HEK293 (cell line): ENCODE measurements around the gene SYDE1.

ENCODE experiments used
- KLF9 ChIP-seq: fragments of 450-650 bp; formaldehyde crosslinking; IDR thresholded peaks from 2 replicates; pipeline ENCODE4 v1.5.1; 2016; ENCODE audit warnings: missing biosample characterization, missing genetic modification characterization, low read depth
- MZF1 ChIP-seq: fragments of 450-650 bp; formaldehyde crosslinking; IDR thresholded peaks from 2 replicates; pipeline ENCODE4 v1.5.1; 2017; ENCODE audit warnings: missing biosample characterization, missing genetic modification characterization, borderline replicate concordance
- OVOL3 ChIP-seq: fragments of 450-650 bp; formaldehyde crosslinking; IDR thresholded peaks from 2 replicates; pipeline ENCODE4 v1.5.1; 2016; ENCODE audit warnings: missing biosample characterization, missing genetic modification characterization
- RBAK ChIP-seq: fragments of 450-650 bp; formaldehyde crosslinking; IDR thresholded peaks from 2 replicates; pipeline ENCODE4 v1.5.1; 2016; ENCODE audit warnings: missing biosample characterization, missing genetic modification characterization
- REPIN1 ChIP-seq: fragments of 450-650 bp; formaldehyde crosslinking; IDR thresholded peaks from 2 replicates; pipeline ENCODE4 v1.5.1; 2017; ENCODE audit warnings: missing biosample characterization, missing genetic modification characterization, low read depth
- SETDB1 ChIP-seq: IDR thresholded peaks from one replicate; pipeline ENCODE4 v1.6.1; 2017; ENCODE audit warnings: mild to moderate bottlenecking, low read length, moderate library complexity, mixed read lengths; ENCODE audit not compliant: insufficient read length
- ZBTB1 ChIP-seq: fragments of 450-650 bp; formaldehyde crosslinking; IDR thresholded peaks from 2 replicates; pipeline ENCODE4 v1.5.1; 2016; ENCODE audit warnings: missing biosample characterization, missing genetic modification characterization
- ZBTB48 ChIP-seq: fragments of 450-650 bp; formaldehyde crosslinking; IDR thresholded peaks from 2 replicates; pipeline ENCODE4 v1.5.1; 2016; ENCODE audit warnings: missing biosample characterization, missing genetic modification characterization
- ZBTB8A ChIP-seq: fragments of 450-650 bp; formaldehyde crosslinking; IDR thresholded peaks from 2 replicates; pipeline ENCODE4 v1.5.1; 2016; ENCODE audit warnings: missing biosample characterization, missing genetic modification characterization
- ZEB2 ChIP-seq: fragments of 450-650 bp; formaldehyde crosslinking; IDR thresholded peaks from 2 replicates; pipeline ENCODE4 v1.5.1; 2016; ENCODE audit warnings: missing biosample characterization, missing genetic modification characterization
- ZFP3 ChIP-seq: fragments of 450-650 bp; formaldehyde crosslinking; IDR thresholded peaks from 2 replicates; pipeline ENCODE4 v1.5.1; 2016; ENCODE audit warnings: low read depth, missing biosample characterization, missing genetic modification characterization
- ZNF138 ChIP-seq: fragments of 450-650 bp; formaldehyde crosslinking; IDR thresholded peaks from 2 replicates; pipeline ENCODE4 v1.5.1; 2016; ENCODE audit warnings: missing biosample characterization, missing genetic modification characterization, borderline replicate concordance
- ZNF146 ChIP-seq: fragments of 450-650 bp; formaldehyde crosslinking; IDR thresholded peaks from 2 replicates; pipeline ENCODE4 v1.5.1; 2016; ENCODE audit warnings: missing biosample characterization, missing genetic modification characterization
- ZNF157 ChIP-seq: fragments of 450-650 bp; formaldehyde crosslinking; IDR thresholded peaks from 2 replicates; pipeline ENCODE4 v1.5.1; 2016; ENCODE audit warnings: missing biosample characterization, missing genetic modification characterization
- ZNF184 ChIP-seq: fragments of 450-650 bp; IDR thresholded peaks from 2 replicates; pipeline ENCODE4 v1.5.1; 2018; ENCODE audit warnings: missing biosample characterization, mild to moderate bottlenecking, missing genetic modification characterization
- ZNF292 ChIP-seq: fragments of 450-650 bp; formaldehyde crosslinking; IDR thresholded peaks from 2 replicates; pipeline ENCODE4 v1.5.1; 2016; ENCODE audit warnings: low read depth, missing biosample characterization, missing genetic modification characterization, borderline replicate concordance
- ZNF311 ChIP-seq: fragments of 450-650 bp; formaldehyde crosslinking; IDR thresholded peaks from 2 replicates; pipeline ENCODE4 v1.5.1; 2017; ENCODE audit warnings: missing biosample characterization, missing genetic modification characterization, borderline replicate concordance
- ZNF391 ChIP-seq: fragments of 450-650 bp; formaldehyde crosslinking; IDR thresholded peaks from 2 replicates; pipeline ENCODE4 v1.5.1; 2016; ENCODE audit warnings: low read depth, missing biosample characterization, missing genetic modification characterization, borderline replicate concordance
- ZNF416 ChIP-seq: fragments of 450-650 bp; formaldehyde crosslinking; IDR thresholded peaks from 2 replicates; pipeline ENCODE4 v1.5.1; 2016; ENCODE audit warnings: missing biosample characterization, missing genetic modification characterization
- ZNF426 ChIP-seq: fragments of 450-650 bp; formaldehyde crosslinking; IDR thresholded peaks from 2 replicates; pipeline ENCODE4 v1.5.1; 2017; ENCODE audit warnings: missing biosample characterization, missing genetic modification characterization, mild to moderate bottlenecking, inconsistent platforms, moderate library complexity
- ZNF48 ChIP-seq: fragments of 450-650 bp; formaldehyde crosslinking; IDR thresholded peaks from 2 replicates; pipeline ENCODE4 v1.5.1; 2016; ENCODE audit warnings: missing biosample characterization, missing genetic modification characterization
- ZNF561 ChIP-seq: fragments of 450-650 bp; IDR thresholded peaks from 2 replicates; pipeline ENCODE4 v1.5.1; 2018; ENCODE audit warnings: missing biosample characterization, missing genetic modification characterization, borderline replicate concordance
- ZNF621 ChIP-seq: fragments of 450-650 bp; formaldehyde crosslinking; IDR thresholded peaks from 2 replicates; pipeline ENCODE4 v1.5.1; 2017; ENCODE audit warnings: missing biosample characterization, missing genetic modification characterization
- ZNF658 ChIP-seq: fragments of 450-650 bp; formaldehyde crosslinking; IDR thresholded peaks from 2 replicates; pipeline ENCODE4; 2016; ENCODE audit warnings: missing biosample characterization, missing genetic modification characterization
- ZNF664 ChIP-seq: fragments of 450-650 bp; formaldehyde crosslinking; IDR thresholded peaks from 2 replicates; pipeline ENCODE4 v1.5.1; 2016; ENCODE audit warnings: missing biosample characterization, missing genetic modification characterization
- ZNF777 ChIP-seq: fragments of 450-650 bp; formaldehyde crosslinking; IDR thresholded peaks from 2 replicates; pipeline ENCODE4 v1.5.1; 2017; ENCODE audit warnings: missing biosample characterization, missing genetic modification characterization, borderline replicate concordance
- ZNF792 ChIP-seq: fragments of 450-650 bp; formaldehyde crosslinking; IDR thresholded peaks from 2 replicates; pipeline ENCODE4 v1.5.1; 2016; ENCODE audit warnings: missing biosample characterization, missing genetic modification characterization
- ZSCAN18 ChIP-seq: fragments of 450-650 bp; formaldehyde crosslinking; IDR thresholded peaks from 2 replicates; pipeline ENCODE4 v1.5.1; 2016; ENCODE audit warnings: missing biosample characterization, missing genetic modification characterization
- ZSCAN4 ChIP-seq: fragments of 450-650 bp; formaldehyde crosslinking; IDR thresholded peaks from 2 replicates; pipeline ENCODE4 v1.5.1; 2017; ENCODE audit warnings: missing biosample characterization, missing genetic modification characterization
- TF ChIP-seq, protein P1 (sequence below): fragments of 450-650 bp; formaldehyde crosslinking; IDR thresholded peaks from 2 replicates; pipeline ENCODE4 v1.5.1; 2016; ENCODE audit warnings: missing biosample characterization, missing genetic modification characterization
- TF ChIP-seq, protein P2 (sequence below): sonication (generic); formaldehyde crosslinking; IDR thresholded peaks from 2 replicates; pipeline ENCODE4 v1.8.1; 2022; ENCODE audit warnings: mild to moderate bottlenecking, moderate library complexity, missing genetic modification reagents
- TF ChIP-seq, protein P3 (sequence below): fragments of 450-650 bp; formaldehyde crosslinking; IDR thresholded peaks from 2 replicates; pipeline ENCODE4 v1.5.1; 2016; ENCODE audit warnings: missing biosample characterization, missing genetic modification characterization
- TF ChIP-seq, protein P4 (sequence below): fragments of 450-650 bp; formaldehyde crosslinking; IDR thresholded peaks from 2 replicates; pipeline ENCODE4; 2016; ENCODE audit warnings: missing biosample characterization, missing genetic modification characterization

SYDE1 gene

DNA sequence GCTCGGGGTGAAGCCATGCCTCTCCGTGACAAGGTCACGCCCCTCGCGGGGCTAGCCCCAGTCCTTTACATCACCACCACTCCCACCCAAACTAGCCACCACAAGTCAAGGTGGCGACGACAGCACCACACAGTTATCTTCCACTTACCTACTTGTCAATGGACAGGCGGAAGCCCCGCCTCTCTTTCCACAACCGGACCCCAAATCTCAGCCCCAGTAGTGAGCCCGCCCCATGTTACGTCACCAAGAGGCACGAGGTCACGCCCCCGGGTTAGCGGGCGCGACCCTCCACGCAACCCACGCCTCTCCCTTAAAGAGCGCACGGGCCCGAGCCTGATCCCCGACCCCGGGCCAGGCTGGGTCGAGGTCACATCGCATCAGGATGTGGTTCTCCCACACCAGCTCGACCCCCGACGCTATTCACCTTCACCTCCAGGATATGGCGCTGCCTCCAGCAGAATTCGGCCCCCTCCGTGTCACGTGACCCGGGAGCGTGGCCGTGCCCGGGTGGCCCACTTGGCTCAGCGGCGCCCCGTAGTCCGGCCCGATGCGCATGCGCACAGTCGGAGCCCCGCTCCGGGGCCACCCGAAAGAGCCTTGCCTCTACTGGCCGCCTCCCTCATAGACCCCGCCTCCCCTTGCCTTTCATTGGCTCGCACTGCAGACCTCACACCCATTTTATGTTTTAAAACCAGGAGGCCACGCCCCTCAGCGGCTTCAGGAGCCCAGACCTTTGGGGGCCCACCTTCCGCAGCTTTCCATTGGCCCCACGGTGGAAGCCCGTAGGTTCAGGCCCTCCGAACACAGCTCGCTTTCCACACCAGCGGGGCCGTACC is 18.2 kb downstream of the SYDE1 start (continued):
- TF ChIP-seq ZSCAN18, result 0 out of 2 replicates have a peak, but pooled peaks have one; percentile 41
- TF ChIP-seq ZEB2 (tag by site-specific recombination), result peak; percentile 87
- TF ChIP-seq MZF1 (tag by site-specific recombination), result no peak
- TF ChIP-seq REPIN1 (tag by site-specific recombination), result no peak
- TF ChIP-seq ZNF561 (tag by site-specific recombination), result peak; percentile 87
- no peak for TF ChIP-seq ZNF664 (tag by site-specific recombination)
- peak; percentile 85 for TF ChIP-seq ZBTB8A (tag by site-specific recombination)
- no peak for TF ChIP-seq ZFP3 (tag by site-specific recombination)
- peak; percentile 79 for TF ChIP-seq ZBTB48 (tag by site-specific recombination)
- TF ChIP-seq, protein P1, sequence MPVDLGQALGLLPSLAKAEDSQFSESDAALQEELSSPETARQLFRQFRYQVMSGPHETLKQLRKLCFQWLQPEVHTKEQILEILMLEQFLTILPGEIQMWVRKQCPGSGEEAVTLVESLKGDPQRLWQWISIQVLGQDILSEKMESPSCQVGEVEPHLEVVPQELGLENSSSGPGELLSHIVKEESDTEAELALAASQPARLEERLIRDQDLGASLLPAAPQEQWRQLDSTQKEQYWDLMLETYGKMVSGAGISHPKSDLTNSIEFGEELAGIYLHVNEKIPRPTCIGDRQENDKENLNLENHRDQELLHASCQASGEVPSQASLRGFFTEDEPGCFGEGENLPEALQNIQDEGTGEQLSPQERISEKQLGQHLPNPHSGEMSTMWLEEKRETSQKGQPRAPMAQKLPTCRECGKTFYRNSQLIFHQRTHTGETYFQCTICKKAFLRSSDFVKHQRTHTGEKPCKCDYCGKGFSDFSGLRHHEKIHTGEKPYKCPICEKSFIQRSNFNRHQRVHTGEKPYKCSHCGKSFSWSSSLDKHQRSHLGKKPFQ (tag by site-specific recombination), result no peak; the same call in 1 of the 2 replicates
- TF ChIP-seq ZNF48, result no peak
- TF ChIP-seq, protein P2, sequence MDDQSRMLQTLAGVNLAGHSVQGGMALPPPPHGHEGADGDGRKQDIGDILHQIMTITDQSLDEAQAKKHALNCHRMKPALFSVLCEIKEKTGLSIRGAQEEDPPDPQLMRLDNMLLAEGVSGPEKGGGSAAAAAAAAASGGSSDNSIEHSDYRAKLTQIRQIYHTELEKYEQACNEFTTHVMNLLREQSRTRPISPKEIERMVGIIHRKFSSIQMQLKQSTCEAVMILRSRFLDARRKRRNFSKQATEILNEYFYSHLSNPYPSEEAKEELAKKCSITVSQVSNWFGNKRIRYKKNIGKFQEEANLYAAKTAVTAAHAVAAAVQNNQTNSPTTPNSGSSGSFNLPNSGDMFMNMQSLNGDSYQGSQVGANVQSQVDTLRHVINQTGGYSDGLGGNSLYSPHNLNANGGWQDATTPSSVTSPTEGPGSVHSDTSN (CRISPR knock-in tag), result no peak
- TF ChIP-seq ZNF777, result peak; percentile 96; the same call in 1 of the 2 replicates
- TF ChIP-seq ZNF426 (tag by site-specific recombination), result no peak
- TF ChIP-seq ZNF146 (tag by site-specific recombination), result 0 out of 2 replicates have a peak, but pooled peaks have one; percentile 13
- no peak for TF ChIP-seq ZNF138 (tag by site-specific recombination)
- TF ChIP-seq ZNF416 (tag by site-specific recombination), result no peak
- TF ChIP-seq ZNF658, result no peak
- no peak for TF ChIP-seq ZNF792 (tag by site-specific recombination)
- TF ChIP-seq, protein P3, sequence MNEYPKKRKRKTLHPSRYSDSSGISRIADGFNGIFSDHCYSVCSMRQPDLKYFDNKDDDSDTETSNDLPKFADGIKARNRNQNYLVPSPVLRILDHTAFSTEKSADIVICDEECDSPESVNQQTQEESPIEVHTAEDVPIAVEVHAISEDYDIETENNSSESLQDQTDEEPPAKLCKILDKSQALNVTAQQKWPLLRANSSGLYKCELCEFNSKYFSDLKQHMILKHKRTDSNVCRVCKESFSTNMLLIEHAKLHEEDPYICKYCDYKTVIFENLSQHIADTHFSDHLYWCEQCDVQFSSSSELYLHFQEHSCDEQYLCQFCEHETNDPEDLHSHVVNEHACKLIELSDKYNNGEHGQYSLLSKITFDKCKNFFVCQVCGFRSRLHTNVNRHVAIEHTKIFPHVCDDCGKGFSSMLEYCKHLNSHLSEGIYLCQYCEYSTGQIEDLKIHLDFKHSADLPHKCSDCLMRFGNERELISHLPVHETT (tag by site-specific recombination), result peak; percentile 76
- no peak for TF ChIP-seq ZNF184
- TF ChIP-seq ZSCAN4 (tag by site-specific recombination), result peak; percentile 30; the same call in 1 of the 2 replicates
- TF ChIP-seq SETDB1, result no peak
- peak; percentile 95 for TF ChIP-seq KLF9 (tag by site-specific recombination)
- TF ChIP-seq ZNF621 (tag by site-specific recombination), result no peak
- peak; percentile 29; the same call in 1 of the 2 replicates for TF ChIP-seq ZNF391 (tag by site-specific recombination)
- no peak for TF ChIP-seq RBAK (tag by site-specific recombination)
- TF ChIP-seq OVOL3 (tag by site-specific recombination), result no peak
- no peak for TF ChIP-seq ZNF311 (tag by site-specific recombination)
- TF ChIP-seq ZNF157 (tag by site-specific recombination), result no peak
- no peak for TF ChIP-seq ZNF292 (tag by site-specific recombination)
- TF ChIP-seq, protein P4, sequence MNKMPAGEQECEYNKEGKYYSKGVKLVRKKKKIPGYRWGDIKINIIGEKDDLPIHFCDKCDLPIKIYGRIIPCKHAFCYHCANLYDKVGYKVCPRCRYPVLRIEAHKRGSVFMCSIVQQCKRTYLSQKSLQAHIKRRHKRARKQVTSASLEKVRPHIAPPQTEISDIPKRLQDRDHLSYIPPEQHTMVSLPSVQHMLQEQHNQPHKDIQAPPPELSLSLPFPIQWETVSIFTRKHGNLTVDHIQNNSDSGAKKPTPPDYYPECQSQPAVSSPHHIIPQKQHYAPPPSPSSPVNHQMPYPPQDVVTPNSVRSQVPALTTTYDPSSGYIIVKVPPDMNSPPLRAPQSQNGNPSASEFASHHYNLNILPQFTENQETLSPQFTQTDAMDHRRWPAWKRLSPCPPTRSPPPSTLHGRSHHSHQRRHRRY (tag by site-specific recombination), result 0 out of 2 replicates have a peak, but pooled peaks have one; percentile 67
- TF ChIP-seq ZBTB1 (tag by site-specific recombination), result 0 out of 2 replicates have a peak, but pooled peaks have one; percentile 24
